Measurements from ENCODE around the gene FHIT.

The FHIT gene

DNA sequence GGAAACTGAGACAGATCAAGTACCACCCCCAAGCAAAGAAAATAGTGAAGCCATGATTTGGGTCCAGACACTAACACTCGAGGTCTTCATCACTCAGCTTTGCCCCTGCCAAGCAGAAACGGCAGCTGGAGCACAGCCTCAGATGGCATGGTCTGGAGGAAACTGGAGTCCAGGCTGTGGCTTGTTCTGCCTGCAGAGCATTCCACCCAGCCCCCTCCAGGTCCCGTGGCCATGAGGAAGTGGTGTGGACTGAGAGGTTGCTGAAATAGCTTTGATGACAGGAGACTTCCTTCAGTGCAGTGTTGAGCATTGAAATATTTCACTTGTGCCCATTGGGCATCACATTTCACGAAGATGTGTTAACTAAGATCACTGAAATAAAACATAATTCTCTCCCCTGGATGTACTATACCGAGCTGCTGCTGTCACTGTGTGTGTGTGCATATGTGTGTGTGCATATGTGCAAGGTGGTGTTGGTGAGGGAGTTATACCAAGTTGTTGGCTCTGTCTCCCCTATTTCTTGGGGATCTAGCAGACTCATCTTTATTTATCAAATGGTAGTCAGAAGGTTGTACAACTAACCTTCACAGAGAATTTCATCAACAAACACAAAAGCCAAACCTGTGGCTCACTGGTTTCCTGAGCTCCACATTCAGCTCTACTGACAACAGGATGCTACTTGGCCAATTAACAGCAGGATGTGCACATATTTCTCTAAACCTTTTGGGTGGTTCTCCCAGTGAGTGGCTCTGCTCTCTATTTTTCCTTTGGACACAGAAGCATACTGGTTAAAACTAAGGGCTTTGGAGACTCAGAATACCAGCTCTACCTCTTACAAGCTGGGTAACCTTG lies 1541.3 kb downstream of the FHIT start:
- no peak for DNase-seq (ENCODE audit: low read depth)
- no peak overlapping the region for H3K4me3 ChIP-seq (ENCODE audit: low read depth, low read length)
- TF ChIP-seq, protein P1, sequence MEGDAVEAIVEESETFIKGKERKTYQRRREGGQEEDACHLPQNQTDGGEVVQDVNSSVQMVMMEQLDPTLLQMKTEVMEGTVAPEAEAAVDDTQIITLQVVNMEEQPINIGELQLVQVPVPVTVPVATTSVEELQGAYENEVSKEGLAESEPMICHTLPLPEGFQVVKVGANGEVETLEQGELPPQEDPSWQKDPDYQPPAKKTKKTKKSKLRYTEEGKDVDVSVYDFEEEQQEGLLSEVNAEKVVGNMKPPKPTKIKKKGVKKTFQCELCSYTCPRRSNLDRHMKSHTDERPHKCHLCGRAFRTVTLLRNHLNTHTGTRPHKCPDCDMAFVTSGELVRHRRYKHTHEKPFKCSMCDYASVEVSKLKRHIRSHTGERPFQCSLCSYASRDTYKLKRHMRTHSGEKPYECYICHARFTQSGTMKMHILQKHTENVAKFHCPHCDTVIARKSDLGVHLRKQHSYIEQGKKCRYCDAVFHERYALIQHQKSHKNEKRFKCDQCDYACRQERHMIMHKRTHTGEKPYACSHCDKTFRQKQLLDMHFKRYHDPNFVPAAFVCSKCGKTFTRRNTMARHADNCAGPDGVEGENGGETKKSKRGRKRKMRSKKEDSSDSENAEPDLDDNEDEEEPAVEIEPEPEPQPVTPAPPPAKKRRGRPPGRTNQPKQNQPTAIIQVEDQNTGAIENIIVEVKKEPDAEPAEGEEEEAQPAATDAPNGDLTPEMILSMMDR (conservative IDR thresholded peaks at IDR 0.05; ENCODE audit: low read depth, low read length) = no peak

DNA sequence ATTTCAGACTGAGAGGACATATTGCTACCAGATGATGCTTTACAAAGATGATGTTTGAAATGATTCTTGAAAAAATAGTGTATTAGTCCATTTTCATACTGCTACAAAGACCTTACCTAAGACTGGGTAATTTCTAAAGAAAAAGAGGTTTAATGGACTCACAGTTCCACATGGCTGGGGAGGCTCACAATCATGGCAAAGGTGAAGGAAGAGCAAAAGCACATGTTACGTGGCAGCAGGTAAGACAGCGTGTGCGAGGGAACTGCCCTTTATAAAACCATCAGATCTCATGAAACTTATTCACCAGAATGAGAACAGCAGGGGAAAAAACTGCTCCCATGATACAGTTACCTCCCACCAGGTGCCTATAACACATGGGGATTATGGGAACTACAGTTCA lies 1543.0 kb downstream of the FHIT start:
- TF ChIP-seq, protein P1 (conservative IDR thresholded peaks at IDR 0.05; ENCODE audit: low read depth, low read length) = no peak
- no peak overlapping the region for H3K4me3 ChIP-seq (ENCODE audit: low read depth, low read length)
- no peak for DNase-seq (ENCODE audit: low read depth)

DNA sequence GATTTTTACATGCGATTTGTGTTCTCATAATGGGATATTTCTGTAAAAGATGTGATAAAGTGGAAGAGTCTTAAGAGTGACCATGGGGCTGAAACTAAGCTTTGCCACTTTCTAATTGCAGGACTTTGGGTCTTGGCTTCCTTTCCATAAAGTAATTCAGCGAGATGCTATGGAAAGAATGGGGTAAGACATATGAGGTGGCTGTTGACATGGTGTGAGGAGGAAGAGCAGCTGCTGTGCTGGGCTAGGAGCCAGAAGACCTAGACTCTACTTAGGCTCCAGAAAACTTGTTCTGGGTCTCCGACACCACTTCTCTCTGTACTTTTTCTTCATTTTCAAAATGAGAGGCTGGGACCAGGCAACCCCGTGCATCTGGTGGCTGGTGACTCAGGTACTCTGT lies 1547.0 kb downstream of the FHIT start:
- TF ChIP-seq, protein P1 (conservative IDR thresholded peaks at IDR 0.05; ENCODE audit: low read depth, low read length) = no peak
- H3K4me3 ChIP-seq (ENCODE audit: low read depth, low read length) = no peak overlapping the region
- DNase-seq (ENCODE audit: low read depth) = no peak

DNA sequence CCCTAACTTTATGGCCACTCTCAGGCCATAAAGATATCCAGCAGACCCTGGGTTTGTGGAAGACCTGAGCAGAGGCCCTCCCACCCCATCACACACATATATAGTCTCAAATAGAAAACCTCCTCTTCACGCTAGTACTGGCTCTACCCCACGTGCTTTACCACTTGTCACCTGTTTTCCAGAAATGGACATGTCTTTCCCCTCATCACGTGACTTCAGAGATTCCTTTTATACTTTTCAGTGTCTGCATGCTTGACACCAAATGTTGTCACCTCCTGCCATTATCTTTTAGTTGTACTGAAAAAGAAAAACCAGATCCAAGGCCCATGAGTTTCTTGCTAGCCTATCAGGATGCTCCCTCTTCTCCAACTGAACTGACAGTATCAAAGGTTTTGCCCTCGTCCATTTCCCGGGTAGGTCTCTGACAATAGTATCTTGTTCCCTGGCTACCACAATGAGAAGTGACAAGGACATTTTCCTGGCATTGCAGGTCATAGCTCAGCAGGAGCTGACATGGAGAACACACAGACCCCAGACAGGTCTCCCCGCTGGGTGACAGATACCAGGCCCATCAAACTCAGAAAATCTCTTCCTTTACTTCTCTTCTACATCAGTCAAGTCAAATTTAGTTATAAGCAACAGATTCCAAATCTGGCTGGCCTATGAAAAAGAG lies 1551.5 kb downstream of the FHIT start:
- H3K4me3 ChIP-seq (ENCODE audit: low read depth, low read length) = no peak overlapping the region
- TF ChIP-seq, protein P1 (conservative IDR thresholded peaks at IDR 0.05; ENCODE audit: low read depth, low read length) = no peak
- DNase-seq (ENCODE audit: low read depth) = no peak
